K562 (cell line): ENCODE results near the gene ARID3C. TPM values are rescaled to one million over a fixed set of nuclear protein-coding genes. Genes with fewer than 3 reads are reported as not detected.
A peak's percentile ranks its signal among the peaks of the same experiment; 100 is the strongest.

Experiments used
- DEAF1 ChIP-seq: fragments of 450-650 bp; formaldehyde crosslinking; IDR thresholded peaks from 2 replicates; pipeline ENCODE4 v1.4.0; 2020; ENCODE audit warnings: mild to moderate bottlenecking, moderate library complexity
- DLX4 ChIP-seq: fragments of 250-450 bp; sonication (Bioruptor Pico); IDR thresholded peaks from 2 replicates; pipeline ENCODE4 v1.6.1; 2021; ENCODE audit warnings: mild to moderate bottlenecking
- ETV5 ChIP-seq: sonication (generic); formaldehyde crosslinking; IDR thresholded peaks from 2 replicates; pipeline ENCODE4 v1.4.0; 2020; ENCODE audit warnings: low read depth, mild to moderate bottlenecking, missing genetic modification reagents
- FOS ChIP-seq: IDR thresholded peaks from 3 replicates; pipeline ENCODE4 v1.6.1; 2011; ENCODE audit not compliant: insufficient read length; ENCODE audit errors: extremely low read depth
- GTF3C2 ChIP-seq: IDR thresholded peaks from 3 replicates; pipeline ENCODE4 v1.6.1; 2011; ENCODE audit warnings: borderline replicate concordance, mild to moderate bottlenecking, moderate library complexity; ENCODE audit not compliant: insufficient read length; ENCODE audit errors: extremely low read depth
- HDAC6 ChIP-seq: IDR thresholded peaks from 2 replicates; pipeline ENCODE4 v1.6.1; 2012; ENCODE audit warnings: low read depth, mild to moderate bottlenecking, control low read depth, inconsistent platforms, low read length, moderate library complexity
- KLF10 ChIP-seq: fragments of 250-450 bp; sonication (Bioruptor Pico); IDR thresholded peaks from 2 replicates; pipeline ENCODE4 v1.6.1; 2021; ENCODE audit warnings: matching md5 sums
- MBD1 ChIP-seq: fragments of 250-450 bp; sonication (Bioruptor Pico); IDR thresholded peaks from 2 replicates; pipeline ENCODE4 v1.8.0; 2022; ENCODE audit warnings: inconsistent platforms
- NR1H2 ChIP-seq: sonication (generic); formaldehyde crosslinking; IDR thresholded peaks from 2 replicates; pipeline ENCODE4 v1.4.0; 2020; ENCODE audit warnings: mild to moderate bottlenecking, missing genetic modification reagents
- PHB2 ChIP-seq: fragments of 450-650 bp; IDR thresholded peaks from 2 replicates; pipeline ENCODE4 v1.6.1; 2017; ENCODE audit warnings: low read depth
- PRPF4 ChIP-seq: fragments of 200-400 bp; formaldehyde crosslinking; IDR thresholded peaks from one replicate; pipeline ENCODE4 v1.6.1; 2017; ENCODE audit warnings: low read length, low read depth, mild to moderate bottlenecking; ENCODE audit not compliant: insufficient read depth, poor library complexity, severe bottlenecking
- PTRF ChIP-seq: fragments of 450-650 bp; IDR thresholded peaks from 2 replicates; pipeline ENCODE4 v1.6.1; 2016; ENCODE audit warnings: mild to moderate bottlenecking, missing genetic modification characterization, missing compliant biosample characterization
- PYGO2 ChIP-seq: fragments of 450-650 bp; IDR thresholded peaks from 2 replicates; pipeline ENCODE4 v1.6.1; 2016; ENCODE audit warnings: mild to moderate bottlenecking, missing genetic modification characterization, moderate library complexity, missing compliant biosample characterization
- RBFOX2 ChIP-seq: fragments of 200-400 bp; formaldehyde crosslinking; IDR thresholded peaks from 2 replicates; pipeline ENCODE4 v1.6.1; 2017; ENCODE audit warnings: low read depth, mild to moderate bottlenecking, low read length, moderate library complexity
- SIN3B ChIP-seq: fragments of 450-650 bp; IDR thresholded peaks from 2 replicates; pipeline ENCODE4 v1.6.1; 2017; ENCODE audit warnings: low read depth, mild to moderate bottlenecking, moderate library complexity
- SREBF1 ChIP-seq: fragments of 150-350 bp; IDR thresholded peaks from 2 replicates; pipeline ENCODE4 v1.6.1; 2014; ENCODE audit warnings: antibody characterized with exemption, low read depth, low read length, borderline replicate concordance
- TBL1XR1 ChIP-seq, 2 experiments: IDR thresholded peaks; 2 replicates each; pipeline ENCODE4 v1.6.1; 2012; ENCODE audit warnings: improper control_type of control experiment in 2 of 2, low read length in 2 of 2, mild to moderate bottlenecking in 1 of 2
- ZNF175 ChIP-seq: fragments of 200-800 bp; sonication (Bioruptor generic); IDR thresholded peaks from 2 replicates; pipeline ENCODE4 v1.6.1; 2016; ENCODE audit warnings: low read depth, mild to moderate bottlenecking, missing genetic modification characterization, missing compliant biosample characterization
- ZNF274 ChIP-seq: IDR thresholded peaks from 2 replicates; pipeline ENCODE4 v1.6.1; 2011; ENCODE audit warnings: low read depth, mild to moderate bottlenecking, low read length, moderate library complexity, borderline replicate concordance
- ZNF511 ChIP-seq: sonication (generic); formaldehyde crosslinking; IDR thresholded peaks from 2 replicates; pipeline ENCODE4 v1.8.0; 2022; ENCODE audit warnings: mild to moderate bottlenecking, missing genetic modification reagents
- polyA plus RNA-seq, 8 experiments: library from polyadenylated mRNA; depleted of rRNA in 4 of 8; stranded (reverse) in 5 of 8; unstranded in 3 of 8; fragments of >200 nt; fragmentation: Nextera tagmentation in 2 of 8; fragmentation: Illumina TruSeq in 1 of 8; extraction: Ambion mirVana in 2 of 8; extraction: Trizol in 1 of 8; gene quantifications; 2 replicates each; pipeline versions ENCODE4 v1.2.1 to v1.2.3, GENCODE V29; 2011 to 2014; ENCODE audit warnings: inconsistent platforms in 1 of 8, missing spikeins in 1 of 8
- total RNA-seq, 7 experiments: library from RNA; depleted of rRNA in 6 of 7; stranded (reverse); fragments of >200 nt in 6 of 7; fragmentation: Illumina TruSeq in 2 of 7; extraction: Trizol in 2 of 7; gene quantifications; 2 replicates each; pipeline versions ENCODE4 v1.2.1 to v1.2.3, GENCODE V29; 2011 to 2021; ENCODE audit warnings: low replicate concordance in 1 of 7

The ARID3C gene
- total and polyA plus RNA-seq, 9 of the 15 experiments (the other 6 are each of a cell fraction or from before 2014, with no cell fraction given) = not detected

GRCh38 chr9:34646211-34647083 is 17.6 kb upstream of the ARID3C start, which contains the start of gene GALT (continued):
- TF ChIP-seq PRPF4 (no peak), SIN3B (no peak), NR1H2 (no peak), SREBF1 (no peak), MBD1 (no peak), ETV5 (CRISPR knock-in tag) (peak; percentile 40; the same call in 1 of the 2 replicates), RBFOX2 (peak; percentile 76), FOS (peak; percentile 77), GTF3C2 (no peak), PYGO2 (no peak), ZNF175 (CRISPR knock-in tag) (no peak), ZNF511 (peak; percentile 61; the same call in 1 of the 2 replicates), PHB2 (no peak), DEAF1 (CRISPR knock-in tag) (no peak), TBL1XR1 (IDR thresholded peaks at IDR 0.05; ENCODE audit: low read length in 2 of 2) (0 out of 4 replicates have a peak, but pooled peaks of 1 of the 2 experiments have one; percentile 16), KLF10 (CRISPR knock-in tag) (no peak), ZNF274 (no peak), HDAC6 (no peak), DLX4 (CRISPR knock-in tag) (no peak), PTRF (tag) (no peak)
